DMS79 treated with DMSO at 0.1 percent for 48 hours (cell line): ENCODE measurements around the gene SYT14.
"Not testable (repeated sequence)": the region's sequence is repeated elsewhere in the genome, so short reads cannot be mapped to it uniquely, and the experiment has no call there.

ENCODE experiments used
- DNase-seq: peaks from one replicate; lab custom pipeline; 2025; lab: John Stamatoyannopoulos, UW

The SYT14 gene

GRCh38 chr1:209936125-209936524, 1.9 kb upstream of the SYT14 start:
- DNase-seq: no peak

GRCh38 chr1:209945377-209945776, 7.4 kb downstream of the SYT14 start:
- no peak for DNase-seq

GRCh38 chr1:209948155-209948554, 10.1 kb downstream of the SYT14 start:
- no peak for DNase-seq

- no peak for DNase-seq
These were observed 18.1 kb downstream of the SYT14 start for GRCh38 chr1:209956116-209956515.

- no peak for DNase-seq
These were observed 21.6 kb downstream of the SYT14 start for GRCh38 chr1:209959623-209960022.

- DNase-seq: no peak
These were observed 22.9 kb downstream of the SYT14 start for GRCh38 chr1:209960926-209961325.

- no peak for DNase-seq
These were observed 24.4 kb downstream of the SYT14 start for GRCh38 chr1:209962388-209962787.

- DNase-seq: no peak
These were observed 24.8 kb downstream of the SYT14 start for GRCh38 chr1:209962856-209963255.

- no peak for DNase-seq
These were observed 28.0 kb downstream of the SYT14 start for GRCh38 chr1:209965996-209966395.

GRCh38 chr1:209978721-209979120, 40.7 kb downstream of the SYT14 start:
- DNase-seq: not testable (repeated sequence)

GRCh38 chr1:209983953-209984352, 45.9 kb downstream of the SYT14 start:
- no peak for DNase-seq

GRCh38 chr1:209985002-209985401, 47.0 kb downstream of the SYT14 start:
- no peak for DNase-seq

- no peak for DNase-seq
These were observed 50.7 kb downstream of the SYT14 start for GRCh38 chr1:209988706-209989105.

GRCh38 chr1:209989525-209989924, 51.5 kb downstream of the SYT14 start:
- peak; percentile 29 for DNase-seq

- no peak for DNase-seq
These were observed 55.2 kb downstream of the SYT14 start for GRCh38 chr1:209993061-209993830.

- DNase-seq: no peak
These were observed 58.3 kb downstream of the SYT14 start for GRCh38 chr1:209996348-209996747.

GRCh38 chr1:209999005-209999404, 61.0 kb downstream of the SYT14 start:
- DNase-seq: no peak

- no peak for DNase-seq
These were observed 63.7 kb downstream of the SYT14 start for GRCh38 chr1:210001751-210002150.

GRCh38 chr1:210003501-210003900, 65.5 kb downstream of the SYT14 start:
- no peak for DNase-seq

- DNase-seq: no peak
These were observed 72.1 kb downstream of the SYT14 start for GRCh38 chr1:210010161-210010560.

- no peak for DNase-seq
These were observed 83.3 kb downstream of the SYT14 start for GRCh38 chr1:210021145-210021860.

GRCh38 chr1:210022044-210022443, 84.0 kb downstream of the SYT14 start:
- DNase-seq: no peak

GRCh38 chr1:210024282-210024681, 86.3 kb downstream of the SYT14 start:
- DNase-seq: no peak

GRCh38 chr1:210024996-210025395, 87.0 kb downstream of the SYT14 start:
- DNase-seq: no peak
